H54 (cell line): ENCODE results near the gene FLNB.
"Not testable (repeated sequence)": the region's sequence is repeated elsewhere in the genome, so short reads cannot be mapped to it uniquely, and the experiment has no call there.

ENCODE experiments used
- DNase-seq: peaks from one replicate; pipeline ENCODE4 v3.0.0; 2011; ENCODE audit warnings: low spot score, mixed read lengths; ENCODE audit not compliant: insufficient read length
- FAIRE-seq: peaks from 3 replicates; lab custom pipeline; 2011; peaks lifted over from hg19 to GRCh38; lab: Jason Lieb, UNC
- POLR2A ChIP-seq: IDR thresholded peaks from 2 replicates; pipeline ENCODE4 v1.6.1; 2011; ENCODE audit warnings: low read depth, mild to moderate bottlenecking, low read length

FLNB gene

GRCh38 chr3:57972531-57973111 is 35.6 kb upstream of the FLNB start:
- FAIRE-seq (no peak), DNase-seq (no peak)
- no peak for TF ChIP-seq POLR2A

GRCh38 chr3:57973715-57974477 is 34.3 kb upstream of the FLNB start:
- TF ChIP-seq POLR2A: no peak

DNA sequence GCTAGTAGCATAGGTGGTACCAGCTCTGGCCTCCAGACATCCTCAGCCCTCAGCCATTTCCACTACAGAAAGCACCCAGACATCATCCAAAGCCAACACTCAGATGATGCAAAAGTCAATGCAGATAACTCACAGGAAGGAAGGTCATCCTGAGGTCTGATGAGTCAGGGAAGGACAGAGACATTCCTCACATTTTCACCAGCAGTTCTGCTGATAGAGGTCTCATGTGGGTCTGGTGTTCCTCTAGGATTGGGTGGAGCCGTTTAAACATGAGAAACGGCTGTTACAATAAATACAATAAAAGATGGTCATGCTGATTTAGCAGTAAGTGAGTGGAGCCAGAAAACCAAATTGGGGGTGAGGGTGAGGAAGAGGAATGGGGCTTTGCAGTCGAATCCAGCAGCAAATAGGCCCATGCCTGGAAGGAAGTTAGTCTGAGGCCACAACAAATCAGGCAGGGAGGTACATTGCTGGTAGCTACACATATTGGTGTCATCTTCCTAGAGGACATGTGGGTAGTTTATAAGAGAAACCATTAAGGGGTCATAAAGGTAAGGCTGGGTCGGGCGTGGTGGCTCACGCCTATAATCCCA is 33.3 kb upstream of the FLNB start:
- DNase-seq (peak; percentile 67), FAIRE-seq (peak; percentile 76)
- TF ChIP-seq POLR2A: no peak

More at GRCh38 chr3:57973715-57974477, 34.3 kb upstream of the FLNB start:
- no peak for FAIRE-seq
- no peak for DNase-seq

DNA sequence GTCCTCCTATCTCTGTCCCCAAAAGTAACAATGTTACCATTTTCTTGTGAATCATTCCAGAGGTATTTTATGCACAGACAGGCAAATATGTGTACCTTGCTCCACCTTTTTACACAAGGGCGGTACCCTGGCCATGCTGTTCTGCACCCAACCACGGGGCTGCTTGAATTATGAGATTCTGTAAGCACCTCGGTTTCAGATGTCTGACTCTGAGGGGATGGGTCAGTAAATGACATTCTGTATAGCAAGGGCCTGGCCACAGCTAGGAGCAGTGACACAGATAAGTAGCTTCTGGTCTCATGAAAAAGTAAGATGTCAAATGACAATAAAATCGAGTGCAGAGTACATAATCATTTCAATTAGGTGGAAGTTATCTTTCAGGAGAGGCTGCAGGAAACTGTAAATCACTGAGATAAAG is 30.4 kb upstream of the FLNB start:
- no peak for DNase-seq
- TF ChIP-seq POLR2A: no peak
- no peak for FAIRE-seq

- FAIRE-seq: no peak
- no peak for DNase-seq
- no peak for TF ChIP-seq POLR2A
Measured at GRCh38 chr3:57978316-57978715, 29.9 kb upstream of the FLNB start.

- DNase-seq (no peak), FAIRE-seq (no peak)
- no peak for TF ChIP-seq POLR2A
Measured at GRCh38 chr3:57980416-57980815, 27.8 kb upstream of the FLNB start.

- DNase-seq: no peak
- FAIRE-seq: no peak
- no peak for TF ChIP-seq POLR2A
Measured at GRCh38 chr3:57981483-57982087, 26.6 kb upstream of the FLNB start.

DNA sequence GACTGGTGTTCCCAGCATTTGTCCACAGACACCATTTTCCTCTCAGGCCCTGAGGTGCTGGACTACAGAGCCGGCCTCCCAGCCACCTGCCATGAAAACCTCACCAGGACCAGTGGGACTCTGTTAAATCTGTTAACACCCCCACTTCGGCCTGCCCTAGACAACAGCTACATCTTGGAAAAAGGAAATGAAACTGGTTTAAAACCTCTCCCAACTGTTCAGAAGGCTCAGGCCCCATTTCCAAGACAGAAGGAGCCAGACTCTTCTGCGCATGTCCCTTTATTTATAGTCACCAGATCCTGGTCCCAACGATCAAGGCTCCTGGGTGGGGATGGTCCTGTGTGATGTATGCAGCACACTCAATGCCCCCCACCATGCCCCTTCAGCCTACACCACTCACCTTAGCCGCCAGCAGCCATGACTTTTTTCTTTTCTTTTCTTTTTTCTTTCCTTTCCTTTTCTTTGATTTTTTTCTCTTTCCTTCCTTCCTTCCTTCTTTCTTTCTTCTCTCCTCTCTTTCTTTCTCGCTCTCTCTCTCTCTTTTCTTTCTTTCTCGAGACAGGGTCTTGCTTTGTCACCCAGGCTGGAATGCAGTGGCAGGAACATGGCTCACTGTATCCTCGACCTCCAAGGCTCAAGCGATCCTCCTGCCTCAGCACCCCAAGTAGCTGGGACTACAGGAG is 25.5 kb upstream of the FLNB start:
- DNase-seq (no peak), FAIRE-seq (no peak)
- TF ChIP-seq POLR2A: no peak

DNA sequence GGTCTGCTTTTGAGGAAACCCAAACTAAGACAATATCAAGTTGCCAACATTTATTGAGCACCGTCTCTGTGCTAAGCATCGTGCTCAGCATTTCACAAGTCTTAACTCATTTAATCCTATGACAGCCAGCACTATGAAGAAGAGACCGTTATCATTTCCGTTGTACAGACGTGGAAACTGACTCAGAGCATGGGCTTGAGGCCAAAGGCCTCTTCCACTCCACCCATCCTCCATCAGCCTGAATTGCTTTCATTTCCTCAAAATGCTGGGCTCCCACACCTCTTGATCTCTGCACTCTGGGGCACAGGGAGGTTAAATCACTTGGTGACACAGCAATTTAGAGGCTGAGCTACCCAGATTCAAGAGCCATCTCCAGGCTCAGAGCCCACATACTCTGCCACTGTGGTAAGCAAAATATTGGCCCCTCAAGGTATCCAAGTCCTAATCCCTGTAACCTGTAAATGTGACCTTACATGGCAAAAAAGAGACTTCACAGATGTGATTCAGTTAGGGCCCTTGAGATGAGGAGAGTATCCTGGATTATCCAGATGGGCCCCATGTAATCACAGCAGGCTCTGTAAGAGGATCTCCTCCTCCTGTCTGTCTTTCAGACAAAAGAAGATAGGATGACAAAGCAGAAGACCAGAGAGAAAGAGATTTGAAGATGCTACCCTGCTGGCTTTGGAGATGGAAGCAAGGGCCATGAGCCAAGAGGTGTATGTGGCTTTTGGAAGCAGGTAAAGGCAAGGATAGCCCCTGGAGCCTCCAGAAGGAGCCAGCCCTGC is 24.3 kb upstream of the FLNB start:
- no peak for TF ChIP-seq POLR2A
- FAIRE-seq (peak; percentile 38), DNase-seq (peak; percentile 47)

DNA sequence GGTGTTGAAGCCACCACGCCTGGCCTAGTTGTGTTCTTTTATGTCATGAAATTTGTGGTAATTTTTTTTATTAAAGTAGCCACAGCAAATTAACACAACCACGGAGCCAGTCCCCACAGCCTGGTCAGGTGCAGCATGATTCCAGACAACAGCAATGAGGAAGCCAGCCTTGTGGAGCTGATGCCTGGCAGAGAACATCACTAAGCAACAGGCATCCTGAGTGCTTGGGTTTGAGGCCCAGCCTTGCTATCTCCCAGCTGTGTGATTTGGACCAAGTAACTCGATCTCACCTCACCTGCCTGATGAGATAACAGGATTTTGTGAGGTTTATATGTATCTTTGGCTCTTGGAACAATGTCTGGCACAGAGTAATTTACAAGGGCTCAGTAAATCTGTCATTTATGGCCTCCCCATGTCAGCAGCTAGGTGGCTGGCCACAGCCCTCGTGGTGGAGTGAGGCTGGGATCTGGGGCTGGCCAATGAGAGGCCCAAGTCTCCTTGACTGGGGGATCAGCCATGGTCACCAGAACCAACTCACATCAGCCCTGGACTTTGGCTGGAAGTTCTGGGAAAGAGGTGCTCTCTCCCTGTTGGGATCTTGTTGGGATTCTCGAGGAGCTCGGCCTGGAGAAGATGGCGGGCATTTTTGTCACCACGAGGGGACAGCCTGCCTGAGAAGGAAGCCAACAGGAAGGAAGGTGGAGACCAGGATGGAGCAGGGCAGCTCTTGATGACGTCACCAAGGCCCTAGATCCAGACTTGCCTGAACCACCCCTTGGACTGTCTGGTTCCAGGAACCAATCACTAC is 22.8 kb upstream of the FLNB start:
- FAIRE-seq: no peak

DNA sequence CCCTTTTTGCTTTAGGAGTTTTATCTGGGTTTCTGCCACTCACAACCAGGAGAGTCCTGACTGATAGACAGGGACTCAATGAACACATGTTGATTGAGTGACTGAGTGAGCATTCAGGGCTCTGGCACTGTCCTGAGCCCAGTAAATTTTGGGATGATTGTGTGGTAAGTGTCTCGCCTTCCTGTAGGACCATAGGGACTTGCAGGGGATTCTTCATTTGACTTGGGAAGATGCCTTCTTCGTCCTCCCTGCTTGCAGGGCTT is 22.3 kb upstream of the FLNB start:
- no peak for DNase-seq
- FAIRE-seq: no peak
- no peak for TF ChIP-seq POLR2A

More for the DNA sequence above, 22.8 kb upstream of the FLNB start:
- no peak for TF ChIP-seq POLR2A
- DNase-seq: no peak

DNA sequence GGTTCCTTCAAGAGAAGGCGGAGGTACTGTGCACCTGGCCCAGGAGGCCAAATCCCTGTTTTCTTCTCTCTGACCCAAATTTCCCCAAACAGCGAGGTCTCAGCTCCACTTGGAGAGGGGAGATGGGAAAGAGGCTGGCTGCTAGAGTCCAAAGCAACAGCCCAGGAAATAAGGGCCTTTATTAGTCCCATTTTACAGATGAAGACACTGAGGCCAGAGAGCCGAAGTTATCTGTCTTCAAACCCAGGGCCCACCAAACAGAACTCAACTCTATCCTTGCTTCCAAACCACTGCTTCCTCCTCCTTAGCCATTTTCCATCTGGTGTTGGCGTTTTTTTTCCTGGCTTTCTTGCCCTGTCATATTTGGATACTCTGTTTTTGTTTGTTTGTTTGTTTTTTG is 22.0 kb upstream of the FLNB start:
- TF ChIP-seq POLR2A: no peak
- FAIRE-seq (no peak), DNase-seq (no peak)

DNA sequence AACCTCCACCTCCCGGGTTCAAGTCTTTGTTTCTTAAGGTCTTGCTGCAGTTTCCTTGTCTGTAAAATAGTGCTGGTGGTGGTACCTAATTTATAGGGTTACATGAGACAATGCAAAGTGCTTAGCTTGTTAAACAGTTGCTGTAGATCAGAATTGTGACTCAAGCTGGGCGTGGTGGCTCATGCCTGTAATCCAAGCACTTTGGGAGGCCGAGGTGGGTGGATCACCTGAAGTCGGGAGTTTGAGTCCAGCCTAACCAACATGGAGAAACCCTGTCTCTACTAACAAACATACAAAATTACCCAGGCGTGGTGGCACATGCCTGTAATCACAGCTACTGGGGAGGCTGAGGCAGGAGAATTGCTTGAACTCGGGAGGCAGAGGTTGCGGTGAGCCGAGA is 19.0 kb upstream of the FLNB start:
- not testable (repeated sequence) for DNase-seq, FAIRE-seq
